H9 (cell line): ENCODE results near the gene PDIA4. TPM values are rescaled to one million over a fixed set of nuclear protein-coding genes. Genes with fewer than 3 reads are reported as not detected.

Experiments
- DNase-seq: peaks from one replicate; pipeline ENCODE4 v3.0.0-alpha.2; 2017
- H2AFZ ChIP-seq: one replicate; pipeline ENCODE4 v1.6.1; 2013; ENCODE audit warnings: mild to moderate bottlenecking, low read length, control low read depth, moderate library complexity
- H2AK5ac ChIP-seq: 2 replicates; pipeline ENCODE4 v1.6.1; 2013; ENCODE audit warnings: low read length, control low read depth, mixed read lengths; ENCODE audit not compliant: insufficient read length
- H2BK120ac ChIP-seq: one replicate; pipeline ENCODE4 v1.6.1; 2013; ENCODE audit warnings: low read depth, mild to moderate bottlenecking, low read length, control low read depth, inconsistent platforms; ENCODE audit not compliant: poor library complexity, severe bottlenecking
- H2BK12ac ChIP-seq: 2 replicates; pipeline ENCODE4 v1.6.1; 2013; ENCODE audit warnings: low read length, control low read depth, mixed read lengths, low read depth; ENCODE audit not compliant: insufficient read length
- H2BK15ac ChIP-seq: 2 replicates; pipeline ENCODE4 v1.6.1; 2013; ENCODE audit warnings: low read depth, low read length, control low read depth
- H2BK20ac ChIP-seq: one replicate; pipeline ENCODE4 v1.6.1; 2013; ENCODE audit warnings: low read depth, mild to moderate bottlenecking, low read length, control low read depth, inconsistent platforms; ENCODE audit not compliant: poor library complexity, severe bottlenecking
- H2BK5ac ChIP-seq: 2 replicates; pipeline ENCODE4 v1.6.1; 2013; ENCODE audit warnings: low read length, control low read depth, mixed read lengths; ENCODE audit not compliant: insufficient read length
- H3K14ac ChIP-seq: 2 replicates; pipeline ENCODE4 v1.6.1; 2013; ENCODE audit warnings: low read length, control low read depth; ENCODE audit not compliant: insufficient read depth
- H3K18ac ChIP-seq: 2 replicates; pipeline ENCODE4 v1.6.1; 2013; ENCODE audit warnings: low read depth, mild to moderate bottlenecking, mixed read lengths, low read length, control low read depth; ENCODE audit not compliant: insufficient read length
- H3K23ac ChIP-seq: 2 replicates; pipeline ENCODE4 v1.6.1; 2013; ENCODE audit warnings: low read length, control low read depth, mixed read lengths, low read depth; ENCODE audit not compliant: insufficient read length
- H3K23me2 ChIP-seq: 2 replicates; pipeline ENCODE4 v1.6.1; 2013; ENCODE audit warnings: low read depth, mild to moderate bottlenecking, mixed read lengths, low read length, control low read depth; ENCODE audit not compliant: insufficient read length, poor library complexity, severe bottlenecking
- H3K27ac ChIP-seq: 2 replicates; pipeline ENCODE4 v1.5.1; 2013; ENCODE audit warnings: low read length, control low read depth, mixed read lengths, low read depth; ENCODE audit not compliant: insufficient read length
- H3K27me3 ChIP-seq: 2 replicates; pipeline ENCODE4 v1.6.1; 2013; ENCODE audit warnings: low read length, control low read depth, inconsistent platforms; ENCODE audit not compliant: insufficient read depth
- H3K4ac ChIP-seq: 2 replicates; pipeline ENCODE4 v1.6.1; 2013; ENCODE audit warnings: low read depth, mild to moderate bottlenecking, control low read depth, inconsistent platforms, low read length, moderate library complexity
- H3K4me1 ChIP-seq: 2 replicates; pipeline ENCODE4 v1.6.1; 2013; ENCODE audit warnings: low read length, control low read depth, inconsistent platforms; ENCODE audit not compliant: insufficient read depth
- H3K4me2 ChIP-seq: 2 replicates; pipeline ENCODE4 v1.6.1; 2013; ENCODE audit warnings: low read length, control low read depth, mixed read lengths; ENCODE audit not compliant: insufficient read length, insufficient read depth
- H3K56ac ChIP-seq: 2 replicates; pipeline ENCODE4 v1.6.1; 2013; ENCODE audit warnings: low read depth, mild to moderate bottlenecking, mixed read lengths, low read length, control low read depth; ENCODE audit not compliant: insufficient read length
- H3K79me1 ChIP-seq: 2 replicates; pipeline ENCODE4 v1.6.1; 2013; ENCODE audit warnings: low read depth, mild to moderate bottlenecking, moderate library complexity, low read length, control low read depth, inconsistent platforms; ENCODE audit not compliant: insufficient read depth, poor library complexity, severe bottlenecking
- H3K79me2 ChIP-seq: 2 replicates; pipeline ENCODE4 v1.6.1; 2013; ENCODE audit warnings: low read length, control low read depth, inconsistent platforms; ENCODE audit not compliant: insufficient read depth
- H3K9ac ChIP-seq: 2 replicates; pipeline ENCODE4 v1.6.1; 2013; ENCODE audit warnings: low read length, control low read depth, mixed read lengths; ENCODE audit not compliant: insufficient read length; ENCODE audit errors: extremely low read depth
- H3K9me3 ChIP-seq: one replicate; pipeline ENCODE4 v1.6.1; 2013; ENCODE audit warnings: low read depth, low read length, inconsistent platforms; ENCODE audit not compliant: control insufficient read depth
- H3T11ph ChIP-seq: one replicate; pipeline ENCODE4 v1.6.1; 2013; ENCODE audit warnings: mild to moderate bottlenecking, low read length, control low read depth, inconsistent platforms
- H4K20me1 ChIP-seq: one replicate; pipeline ENCODE4 v1.6.1; 2013; ENCODE audit not compliant: control insufficient read depth, insufficient read length, insufficient read depth
- H4K5ac ChIP-seq: 2 replicates; pipeline ENCODE4 v1.6.1; 2013; ENCODE audit warnings: low read depth, mild to moderate bottlenecking, mixed read lengths, low read length, control low read depth; ENCODE audit not compliant: insufficient read length
- H4K8ac ChIP-seq: replicated peaks from 2 replicates; pipeline ENCODE4 v1.6.1; 2013; ENCODE audit warnings: low read length, control low read depth, mixed read lengths, low read depth; ENCODE audit not compliant: insufficient read length
- H4K91ac ChIP-seq: 2 replicates; pipeline ENCODE4 v1.6.1; 2013; ENCODE audit warnings: low read depth, mild to moderate bottlenecking, moderate library complexity, mixed read lengths, low read length, control low read depth; ENCODE audit not compliant: insufficient read length
- H3K27ac Mint-ChIP-seq, 3 experiments: 2 replicates in 2 of 3; 3 replicates in 1 of 3; pipeline ENCODE4 v1.8.0; 2020 to 2021; ENCODE audit warnings: mixed read lengths in 3 of 3, mild to moderate bottlenecking in 1 of 3, moderate library complexity in 1 of 3
- H3K27me3 Mint-ChIP-seq: 2 replicates; pipeline ENCODE4 v1.8.0; 2021; ENCODE audit warnings: low read depth, mild to moderate bottlenecking, moderate library complexity, mixed read lengths
- H3K36me3 Mint-ChIP-seq, 3 experiments: 2 replicates in 2 of 3; 3 replicates in 1 of 3; pipeline ENCODE4 v1.8.0; 2020 to 2021; ENCODE audit warnings: low read depth in 3 of 3, mixed read lengths in 3 of 3; ENCODE audit not compliant: insufficient read depth in 1 of 3
- H3K4me1 Mint-ChIP-seq, 2 experiments: 2 replicates each; pipeline ENCODE4 v1.8.0; 2020; ENCODE audit warnings: mixed read lengths in 2 of 2
- H3K4me3 Mint-ChIP-seq, 2 experiments: 2 replicates in 1 of 2; 3 replicates in 1 of 2; pipeline ENCODE4 v1.8.0; 2020 to 2021; ENCODE audit warnings: mild to moderate bottlenecking in 2 of 2, mixed read lengths in 2 of 2, moderate library complexity in 1 of 2
- H3K9me3 Mint-ChIP-seq, 2 experiments: 2 replicates in 1 of 2; 3 replicates in 1 of 2; pipeline ENCODE4 v1.8.0; 2020; ENCODE audit warnings: mild to moderate bottlenecking in 2 of 2, mixed read lengths in 2 of 2, moderate library complexity in 1 of 2
- WGBS: extraction: QIAGEN DNeasy Blood & Tissue Kit; methylation state at CpG from one replicate; pipeline ENCODE4 v1.1.7; 2013; ENCODE audit warnings: missing lambda C conversion rate, low lambda C conversion rate, mixed read lengths; ENCODE audit not compliant: insufficient read length; ENCODE audit errors: extremely low coverage; 5-methylcytosine and 5-hydroxymethylcytosine counted together
- total RNA-seq: library from RNA; stranded (reverse); gene quantifications from 2 replicates; pipeline ENCODE4 v1.2.1, GENCODE V29; 2021
- TF ChIP-seq, protein P1 (sequence below): fragments of 200-600 bp; sonication (generic); conservative IDR thresholded peaks from 3 replicates; pipeline ENCODE4 v1.8.0; 2021; ENCODE audit warnings: antibody characterized with exemption, mild to moderate bottlenecking

Gene PDIA4
- total RNA-seq, 1 experiment from 2014 or later, result 217 TPM

DNA sequence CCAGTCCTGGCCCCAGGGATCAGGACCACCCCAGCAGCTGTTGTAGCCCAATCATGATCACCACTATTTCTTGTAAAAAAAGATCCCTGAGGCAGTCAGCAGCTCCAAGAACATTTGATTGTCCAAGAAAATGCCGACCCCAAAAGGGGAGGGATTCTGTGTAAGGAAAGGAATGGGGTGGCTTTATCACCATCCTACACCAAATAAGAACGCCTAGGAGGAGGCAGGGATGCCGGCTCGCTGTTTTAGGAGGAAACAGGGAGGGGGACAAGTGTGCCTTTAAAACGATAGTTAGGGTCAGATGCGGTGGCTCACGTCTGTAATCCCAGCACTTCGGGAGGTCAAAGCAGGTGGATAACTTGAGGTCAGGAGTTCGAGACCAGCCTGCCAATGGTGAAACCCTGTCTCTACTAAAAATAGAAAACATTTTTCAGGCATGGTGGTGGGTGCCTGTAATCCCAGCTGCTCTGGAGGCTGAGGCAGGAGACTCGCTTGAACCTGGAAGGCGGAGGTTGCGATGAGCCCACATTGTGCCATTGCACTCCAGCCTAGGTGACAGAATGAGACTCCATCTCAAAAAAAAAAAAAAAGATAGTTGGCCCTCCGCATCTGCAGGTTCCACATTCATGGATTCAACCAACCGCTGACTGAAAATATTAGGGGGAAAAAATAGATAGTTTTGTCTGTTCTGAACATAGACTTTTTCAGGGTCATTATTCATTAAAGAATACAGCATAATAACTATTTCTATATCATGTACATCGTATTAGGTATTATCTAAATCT lies 63.6 kb downstream of the PDIA4 start:
- H3K9ac ChIP-seq, result no peak overlapping the region
- no peaks in the 10 kb centered on the region for H3K9me3 ChIP-seq
- no peak overlapping the region for H4K91ac ChIP-seq
- H2BK120ac ChIP-seq, result no peak overlapping the region
- Mint-ChIP-seq H3K4me3 (no peak overlapping the region; a peak in 1 of 5 replicates), H3K27ac (peak overlapping the region in 1 of 3 experiments; percentile 93; a peak in 2 of 7 replicates), H3K36me3 (no peaks in the 10 kb centered on the region), H3K9me3 (peaks cover 0 to 3% of the 10 kb centered on the region in 2 experiments; a peak in 1 of 5 replicates), H3K4me1 (peaks cover 15 to 28% of the 10 kb centered on the region in 2 experiments), H3K27me3 (peaks cover 2% of the 10 kb centered on the region; the same call in 1 of the 2 replicates)
- no peak overlapping the region for H2AK5ac ChIP-seq
- no peak overlapping the region for H2BK12ac ChIP-seq
- no peak for DNase-seq
- TF ChIP-seq, protein P1, sequence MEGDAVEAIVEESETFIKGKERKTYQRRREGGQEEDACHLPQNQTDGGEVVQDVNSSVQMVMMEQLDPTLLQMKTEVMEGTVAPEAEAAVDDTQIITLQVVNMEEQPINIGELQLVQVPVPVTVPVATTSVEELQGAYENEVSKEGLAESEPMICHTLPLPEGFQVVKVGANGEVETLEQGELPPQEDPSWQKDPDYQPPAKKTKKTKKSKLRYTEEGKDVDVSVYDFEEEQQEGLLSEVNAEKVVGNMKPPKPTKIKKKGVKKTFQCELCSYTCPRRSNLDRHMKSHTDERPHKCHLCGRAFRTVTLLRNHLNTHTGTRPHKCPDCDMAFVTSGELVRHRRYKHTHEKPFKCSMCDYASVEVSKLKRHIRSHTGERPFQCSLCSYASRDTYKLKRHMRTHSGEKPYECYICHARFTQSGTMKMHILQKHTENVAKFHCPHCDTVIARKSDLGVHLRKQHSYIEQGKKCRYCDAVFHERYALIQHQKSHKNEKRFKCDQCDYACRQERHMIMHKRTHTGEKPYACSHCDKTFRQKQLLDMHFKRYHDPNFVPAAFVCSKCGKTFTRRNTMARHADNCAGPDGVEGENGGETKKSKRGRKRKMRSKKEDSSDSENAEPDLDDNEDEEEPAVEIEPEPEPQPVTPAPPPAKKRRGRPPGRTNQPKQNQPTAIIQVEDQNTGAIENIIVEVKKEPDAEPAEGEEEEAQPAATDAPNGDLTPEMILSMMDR, result no peak
- no peak overlapping the region for H4K5ac ChIP-seq
- WGBS, result no CpG with 5 or more reads among the region's 15 CpGs
- no peak overlapping the region for H3K4me2 ChIP-seq
- H2AFZ ChIP-seq, result no peak overlapping the region
- no peak overlapping the region for H4K8ac ChIP-seq
- no peaks in the 10 kb centered on the region for H3K27me3 ChIP-seq
- H3K4ac ChIP-seq, result no peak overlapping the region
- H3K79me2 ChIP-seq, result no peaks in the 10 kb centered on the region
- H3K14ac ChIP-seq, result no peak overlapping the region
- H3K79me1 ChIP-seq, result no peaks in the 10 kb centered on the region
- H3K18ac ChIP-seq, result no peak overlapping the region
- H3K56ac ChIP-seq, result no peak overlapping the region
- H3K27ac ChIP-seq, result no peak overlapping the region
- no peak overlapping the region for H2BK5ac ChIP-seq
- H3T11ph ChIP-seq, result no peak overlapping the region
- no peak overlapping the region for H3K23ac ChIP-seq
- H2BK20ac ChIP-seq, result no peak overlapping the region
- H2BK15ac ChIP-seq, result no peak overlapping the region
- no peaks in the 10 kb centered on the region for H3K4me1 ChIP-seq
- no peaks in the 10 kb centered on the region for H4K20me1 ChIP-seq
- H3K23me2 ChIP-seq, result peaks cover 3% of the 10 kb centered on the region
